ENCODE results near the gene ZNF426.
"Not testable (repeated sequence)": the region's sequence is repeated elsewhere in the genome, so short reads cannot be mapped to it uniquely, and the experiment has no call there.

Gene ZNF426

GRCh38 chr19:9538183-9539058 lies at the start of gene ZNF426:
Gene ZNF426 (minus strand): TSS chr19:9538645. CDS start chr19:9536232, 2,413 bp downstream.
- DNase-seq, result peak; percentile 23

GRCh38 chr19:9586764-9587163 lies 48.3 kb upstream of the ZNF426 start:
- no peak for DNase-seq

GRCh38 chr19:9584073-9584833 lies 45.8 kb upstream of the ZNF426 start, which contains the start of gene ZNF121:
Gene ZNF121 (minus strand): TSS chr19:9584504. CDS start chr19:9568097, 16,407 bp downstream.
- peak; percentile 46 for DNase-seq

GRCh38 chr19:9582081-9582725 lies 43.8 kb upstream of the ZNF426 start:
- not testable (repeated sequence) for DNase-seq

DNA sequence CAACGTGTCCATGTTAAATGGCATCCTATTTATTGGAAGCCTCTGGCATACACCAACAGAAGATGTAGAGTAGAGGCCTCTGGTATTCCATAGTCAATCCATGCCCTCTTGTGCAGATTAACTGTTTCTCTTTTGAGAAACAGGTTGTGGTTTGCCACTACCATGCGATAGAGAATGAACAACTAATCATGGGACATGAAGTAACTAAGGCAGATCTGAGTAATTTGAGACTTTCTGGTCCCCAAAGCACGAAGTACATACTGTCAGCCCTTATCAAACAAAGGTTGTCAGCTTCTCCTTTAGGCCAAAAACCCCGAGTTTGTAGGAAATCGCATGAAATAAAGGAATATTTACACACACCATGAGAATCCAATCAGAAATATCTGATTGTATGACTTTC lies 42.3 kb upstream of the ZNF426 start:
- no peak for DNase-seq

DNA sequence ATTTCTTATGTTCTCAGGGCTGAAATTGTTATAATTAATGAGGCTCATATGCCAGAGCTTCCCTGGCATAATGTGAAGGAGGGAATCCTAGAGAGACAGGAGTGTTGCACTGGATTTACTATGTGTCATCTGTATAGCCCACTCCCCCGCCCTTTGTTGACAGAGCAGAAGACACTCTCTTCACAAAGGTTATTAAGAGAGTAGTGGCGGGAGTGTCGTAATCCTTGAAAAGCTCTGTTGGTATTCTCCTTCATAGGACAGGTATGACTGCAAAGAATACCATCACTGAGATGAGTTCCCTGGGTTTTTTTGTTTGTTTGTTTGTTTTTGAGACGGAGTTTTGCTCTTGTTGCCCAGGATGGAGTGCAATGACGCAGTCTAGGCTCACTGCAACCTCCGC lies 31.8 kb upstream of the ZNF426 start:
- DNase-seq, result no peak

DNA sequence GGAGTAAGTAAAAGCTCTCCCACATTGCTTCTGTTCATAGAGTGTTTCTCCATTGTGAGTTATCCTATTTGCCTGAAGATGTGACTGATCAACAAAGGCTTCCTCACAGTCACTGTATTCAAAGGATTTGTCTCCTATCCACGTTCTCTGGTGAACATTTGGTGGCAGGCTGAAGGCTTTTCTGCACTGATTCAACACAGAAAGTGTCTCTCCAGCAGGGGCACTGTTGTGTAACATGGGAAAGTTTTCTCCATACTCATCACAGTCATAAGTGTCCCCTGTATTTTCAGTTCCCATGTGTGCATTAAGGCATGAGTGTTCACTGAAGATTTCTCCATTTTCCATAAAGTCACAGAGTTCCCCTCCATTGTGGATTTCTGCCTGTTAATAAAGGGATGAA lies 28.3 kb upstream of the ZNF426 start:
- DNase-seq, result no peak

- DNase-seq, result no peak
Observed at GRCh38 chr19:9565900-9566705, 27.7 kb upstream of the ZNF426 start.

- DNase-seq, result no peak
Observed at GRCh38 chr19:9552536-9553274, 14.3 kb upstream of the ZNF426 start.

GRCh38 chr19:9547870-9548269 lies 9.4 kb upstream of the ZNF426 start:
- DNase-seq, result no peak

GRCh38 chr19:9541281-9541680 lies 2.8 kb upstream of the ZNF426 start:
- not testable (repeated sequence) for DNase-seq

GRCh38 chr19:9539921-9540320 lies 1.5 kb upstream of the ZNF426 start:
- DNase-seq, result not testable (repeated sequence)

DNA sequence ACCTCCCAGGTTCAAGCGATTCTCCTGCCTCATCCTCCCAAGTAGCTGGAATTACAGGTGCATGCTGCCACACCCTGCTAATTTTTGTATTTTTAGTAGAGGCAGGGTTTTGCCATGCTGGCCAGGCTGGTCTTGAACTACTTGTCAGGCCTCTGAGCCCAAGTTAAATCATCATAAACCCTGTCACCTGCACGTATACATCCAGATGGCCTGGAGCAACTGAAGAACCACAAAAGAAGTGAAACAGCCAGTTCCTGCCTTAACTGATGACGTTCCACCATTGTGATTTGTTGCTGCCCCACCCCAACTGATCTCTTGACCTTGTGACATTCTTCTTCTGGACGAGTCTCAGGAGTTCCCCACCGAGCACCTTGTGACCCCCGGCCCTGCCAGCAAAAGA lies 756 bp upstream of the ZNF426 start:
- DNase-seq, result not testable (repeated sequence)

DNA sequence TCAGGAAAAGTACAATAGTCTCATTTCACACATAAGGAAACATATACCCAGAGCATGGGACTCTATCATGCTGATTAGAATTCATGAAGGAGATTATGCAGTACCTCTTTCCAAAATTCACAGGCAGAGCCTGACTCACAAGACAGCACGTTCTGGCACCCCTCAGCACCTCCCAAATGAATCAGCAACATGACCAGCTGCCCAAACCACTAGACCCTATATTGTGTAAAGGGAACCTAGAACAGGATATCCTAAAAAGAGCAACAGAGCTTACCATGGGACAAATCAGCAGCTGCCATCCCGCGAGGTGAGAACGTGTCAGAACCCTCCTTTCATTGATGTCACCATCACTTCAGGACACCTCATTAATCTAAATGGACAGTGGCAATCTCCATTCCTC lies 2.5 kb downstream of the ZNF426 start:
- no peak for DNase-seq

DNA sequence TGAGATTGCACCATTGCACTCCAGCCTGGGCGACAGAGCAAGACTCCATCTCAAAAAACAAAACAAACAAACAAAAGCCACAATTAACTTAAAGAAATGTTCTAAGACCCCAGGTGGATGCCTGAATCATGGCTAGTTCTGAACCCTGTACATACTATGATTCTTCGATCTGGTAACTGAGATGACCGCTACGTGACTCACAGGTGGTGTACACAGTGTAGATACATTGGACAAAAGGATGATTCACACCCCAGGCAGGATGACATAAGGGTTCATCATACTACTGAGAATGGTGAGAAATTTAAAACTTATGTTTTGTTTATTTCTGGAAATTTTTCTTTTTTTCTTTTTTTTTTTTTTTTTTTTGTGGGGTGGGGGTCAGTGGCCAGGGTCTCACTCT lies 6.5 kb downstream of the ZNF426 start:
- no peak for DNase-seq

- no peak for DNase-seq
Observed at GRCh38 chr19:9528757-9529336, 9.6 kb downstream of the ZNF426 start.

GRCh38 chr19:9523885-9524474 lies 14.5 kb downstream of the ZNF426 start:
- no peak for DNase-seq

- no peak for DNase-seq
Observed at GRCh38 chr19:9507285-9507684, 31.2 kb downstream of the ZNF426 start.

DNA sequence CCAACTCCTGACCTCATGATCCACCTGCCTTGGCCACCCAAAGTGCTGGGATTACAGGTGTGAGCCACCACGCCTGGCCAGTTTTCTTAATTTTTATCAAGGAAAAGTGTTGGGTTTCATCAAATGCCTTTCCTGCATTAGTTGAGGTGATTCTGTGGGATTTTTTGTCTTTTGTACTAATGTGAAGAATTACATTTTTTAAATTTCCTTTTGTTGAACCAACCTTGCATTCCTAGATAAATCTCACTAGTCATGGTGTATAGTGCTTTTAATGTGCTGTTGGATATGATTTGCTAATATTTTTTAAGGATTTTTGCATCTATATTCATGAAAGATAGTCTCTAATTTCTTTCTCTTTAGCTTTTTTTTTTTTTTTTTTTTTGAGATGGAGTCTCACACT lies 37.6 kb downstream of the ZNF426 start:
- no peak for DNase-seq

GRCh38 chr19:9498183-9498902 lies 40.1 kb downstream of the ZNF426 start, which contains the start of gene ZNF560:
Gene ZNF560 (minus strand): TSS chr19:9498616. CDS start chr19:9475313, 23,303 bp downstream.
- no peak for DNase-seq

All from DMS153 (cell line).